Measurements from ENCODE around the gene CD248.

The CD248 gene

GRCh38 chr11:66287889-66288670 is 28.8 kb downstream of the CD248 start:
- TF ChIP-seq, protein P1, sequence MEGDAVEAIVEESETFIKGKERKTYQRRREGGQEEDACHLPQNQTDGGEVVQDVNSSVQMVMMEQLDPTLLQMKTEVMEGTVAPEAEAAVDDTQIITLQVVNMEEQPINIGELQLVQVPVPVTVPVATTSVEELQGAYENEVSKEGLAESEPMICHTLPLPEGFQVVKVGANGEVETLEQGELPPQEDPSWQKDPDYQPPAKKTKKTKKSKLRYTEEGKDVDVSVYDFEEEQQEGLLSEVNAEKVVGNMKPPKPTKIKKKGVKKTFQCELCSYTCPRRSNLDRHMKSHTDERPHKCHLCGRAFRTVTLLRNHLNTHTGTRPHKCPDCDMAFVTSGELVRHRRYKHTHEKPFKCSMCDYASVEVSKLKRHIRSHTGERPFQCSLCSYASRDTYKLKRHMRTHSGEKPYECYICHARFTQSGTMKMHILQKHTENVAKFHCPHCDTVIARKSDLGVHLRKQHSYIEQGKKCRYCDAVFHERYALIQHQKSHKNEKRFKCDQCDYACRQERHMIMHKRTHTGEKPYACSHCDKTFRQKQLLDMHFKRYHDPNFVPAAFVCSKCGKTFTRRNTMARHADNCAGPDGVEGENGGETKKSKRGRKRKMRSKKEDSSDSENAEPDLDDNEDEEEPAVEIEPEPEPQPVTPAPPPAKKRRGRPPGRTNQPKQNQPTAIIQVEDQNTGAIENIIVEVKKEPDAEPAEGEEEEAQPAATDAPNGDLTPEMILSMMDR (IDR thresholded peaks at IDR 0.05), result no peak
- peaks cover 0 to 17% (median 4%) of the 10 kb centered on the region in 3 donors for H3K36me3 ChIP-seq
- intact Hi-C loops (cut with DNase I; ENCODE audit: low total_unique reads), result no loop called here
- H3K4me3 ChIP-seq, result peak overlapping the region; percentile 83 to 91
- H3K9me3 ChIP-seq, result no peaks in the 10 kb centered on the region
- H3K4me1 ChIP-seq, result peaks cover 0 to 38% (median 30%) of the 10 kb centered on the region in 4 donors
- H3K27ac ChIP-seq, result peak overlapping the region; percentile 94 to 96
- H3K27me3 ChIP-seq, result peaks cover 0 to 13% of the 10 kb centered on the region in 2 donors
- DNase-seq, result no peak

DNA sequence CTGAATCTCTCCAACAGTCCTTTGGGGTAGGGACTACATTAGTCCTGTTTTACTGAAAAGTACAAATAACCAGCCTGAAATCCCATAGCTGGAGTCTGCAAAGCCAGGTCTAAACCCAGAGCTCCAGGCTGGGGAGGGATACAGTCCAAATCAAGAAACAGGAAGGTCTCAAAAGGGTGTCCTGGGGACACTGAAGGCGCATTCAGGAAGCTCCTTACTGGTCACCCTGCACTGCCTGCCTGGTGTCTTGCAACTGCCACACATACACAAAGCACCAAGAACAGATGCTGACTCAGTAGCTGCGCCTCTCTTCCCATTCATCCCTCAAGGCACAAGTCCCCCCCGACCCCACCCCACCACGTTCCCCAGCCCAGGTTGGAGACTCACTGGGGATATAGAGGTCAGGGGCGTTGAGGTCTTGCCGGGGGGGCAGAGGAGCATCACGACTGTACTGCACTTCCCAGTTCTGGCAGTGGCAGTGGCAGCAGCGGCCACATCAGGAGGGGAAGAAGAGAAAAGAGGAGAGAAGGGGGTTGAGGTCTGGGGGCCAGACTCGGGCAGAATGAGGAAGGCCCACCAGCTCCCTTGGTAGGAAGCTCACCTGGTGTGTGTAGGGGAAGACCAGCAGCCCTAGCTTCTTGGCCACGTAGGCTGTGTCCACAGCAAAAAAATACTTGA is 29.5 kb downstream of the CD248 start:
- H3K4me1 ChIP-seq, result peaks cover 3 to 44% (median 36%) of the 10 kb centered on the region in 4 donors
- intact Hi-C loops (cut with DNase I; ENCODE audit: low total_unique reads), result no loop called here
- peaks cover 0 to 6% of the 10 kb centered on the region in 2 donors for H3K27me3 ChIP-seq
- TF ChIP-seq, protein P1 (IDR thresholded peaks at IDR 0.05), result no peak
- no peak overlapping the region for H3K27ac ChIP-seq
- H3K36me3 ChIP-seq, result peaks cover 0 to 17% (median 4%) of the 10 kb centered on the region in 3 donors
- H3K9me3 ChIP-seq, result no peaks in the 10 kb centered on the region
- H3K4me3 ChIP-seq, result peak overlapping the region in 1 of 2 donors; percentile 83
- DNase-seq, result no peak

DNA sequence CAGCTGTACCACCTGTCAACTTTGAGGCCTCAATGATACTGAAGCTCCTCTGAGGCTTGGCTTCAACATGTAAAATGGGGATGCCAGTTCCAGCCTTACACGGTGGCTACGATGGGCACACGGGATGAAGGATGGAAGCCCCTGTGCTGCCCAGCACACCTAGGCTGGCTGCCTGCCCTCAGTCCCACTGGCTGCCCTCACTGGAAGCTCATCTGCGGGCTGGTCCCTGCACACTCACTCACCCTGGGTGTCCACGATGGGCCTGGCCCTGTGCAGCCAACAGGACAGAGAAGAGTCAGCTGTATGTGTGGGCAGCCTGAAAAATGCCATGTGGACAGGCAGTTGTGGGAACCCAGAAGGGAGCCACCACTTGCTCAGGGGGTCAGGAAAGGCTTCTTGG is 30.1 kb downstream of the CD248 start:
- Histone ChIP-seq H3K4me3 (no peak overlapping the region), H3K27me3 (no peaks in the 10 kb centered on the region), H3K36me3 (peaks cover 0 to 17% (median 4%) of the 10 kb centered on the region in 3 donors), H3K27ac (no peak overlapping the region), H3K9me3 (no peaks in the 10 kb centered on the region), H3K4me1 (peaks cover 3 to 42% (median 34%) of the 10 kb centered on the region in 4 donors)
- TF ChIP-seq, protein P1 (IDR thresholded peaks at IDR 0.05), result no peak
- intact Hi-C loops (cut with DNase I; ENCODE audit: low total_unique reads), result no loop called here
- DNase-seq, result no peak

DNA sequence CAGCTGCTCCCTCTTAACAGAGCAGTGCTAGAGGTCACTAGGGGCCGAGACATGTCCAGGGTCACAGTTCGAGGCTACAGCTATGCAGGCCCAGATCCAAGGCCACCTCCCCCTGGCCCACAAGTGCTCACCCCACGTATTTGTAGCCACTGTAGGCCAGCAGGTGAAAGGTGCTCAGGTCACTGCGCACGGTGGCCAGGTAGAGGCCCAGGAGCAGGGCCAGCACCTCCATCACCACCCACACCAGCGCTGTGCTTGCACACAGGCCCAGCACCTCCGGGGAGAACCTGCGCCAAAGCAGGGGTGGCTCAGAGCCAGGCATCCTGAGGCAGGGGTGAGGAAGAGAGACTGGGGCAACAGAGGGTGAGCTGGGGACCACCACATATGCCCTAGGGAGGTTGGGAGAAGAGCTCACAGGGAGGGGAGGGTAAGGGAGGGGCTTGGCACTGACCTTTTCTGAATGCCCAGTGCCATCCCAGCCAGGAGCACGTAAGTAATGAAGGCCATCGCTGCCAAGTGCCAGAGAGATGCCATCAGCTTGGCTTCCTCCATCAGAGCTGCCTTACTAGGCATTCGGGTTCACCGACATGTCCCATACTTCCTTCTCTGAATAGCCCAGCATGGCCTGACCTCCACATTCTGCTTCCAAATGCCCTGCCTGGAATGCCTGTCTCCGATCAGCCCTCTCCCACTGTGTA is 31.4 kb downstream of the CD248 start:
- H3K4me1 ChIP-seq, result peaks cover 3 to 40% (median 32%) of the 10 kb centered on the region in 4 donors
- peaks cover 0 to 17% (median 4%) of the 10 kb centered on the region in 3 donors for H3K36me3 ChIP-seq
- DNase-seq, result no peak
- H3K4me3 ChIP-seq, result no peak overlapping the region
- H3K9me3 ChIP-seq, result no peaks in the 10 kb centered on the region
- intact Hi-C loops (cut with DNase I; ENCODE audit: low total_unique reads), result no loop called here
- TF ChIP-seq, protein P1 (IDR thresholded peaks at IDR 0.05), result no peak
- no peaks in the 10 kb centered on the region for H3K27me3 ChIP-seq
- no peak overlapping the region for H3K27ac ChIP-seq

GRCh38 chr11:66284526-66285078 is 32.2 kb downstream of the CD248 start:
- peaks cover 0 to 17% (median 4%) of the 10 kb centered on the region in 3 donors for H3K36me3 ChIP-seq
- DNase-seq, result no peak
- no peak overlapping the region for H3K27ac ChIP-seq
- H3K4me1 ChIP-seq, result peaks cover 3 to 33% (median 26%) of the 10 kb centered on the region in 4 donors
- no peaks in the 10 kb centered on the region for H3K27me3 ChIP-seq
- no peaks in the 10 kb centered on the region for H3K9me3 ChIP-seq
- H3K4me3 ChIP-seq, result no peak overlapping the region
- TF ChIP-seq, protein P1 (IDR thresholded peaks at IDR 0.05), result no peak
- intact Hi-C loops (cut with DNase I; ENCODE audit: low total_unique reads), result no loop called here

All from tibial artery (tissue), 4 donors.